Suprapubic skin (tissue), 4 donors: ENCODE measurements around the gene COP1.

Experiments used
- EP300 ChIP-seq: sonication (generic); formaldehyde crosslinking; IDR thresholded peaks from one replicate; pipeline ENCODE4 v1.6.1; 2017; ENCODE audit warnings: antibody characterized with exemption
- POLR2AphosphoS5 ChIP-seq, 3 donors: sonication (generic); formaldehyde crosslinking; IDR thresholded peaks; one replicate each; pipeline ENCODE4 v1.6.1; 2017; ENCODE audit warnings: antibody characterized with exemption in 3 of 3
- TF ChIP-seq, protein P1 (sequence below), 2 donors: fragments of 200-600 bp in 1 of 2; fragments of 450-650 bp in 1 of 2; sonication (generic) in 1 of 2; IDR thresholded peaks; one replicate each; pipeline ENCODE4 v1.5.1; 2016 to 2019; ENCODE audit warnings: antibody characterized with exemption in 2 of 2, mild to moderate bottlenecking in 1 of 2, moderate library complexity in 1 of 2

GRCh38 chr1:176110203-176110602 lies 96.9 kb downstream of the COP1 start:
- TF ChIP-seq, protein P1, sequence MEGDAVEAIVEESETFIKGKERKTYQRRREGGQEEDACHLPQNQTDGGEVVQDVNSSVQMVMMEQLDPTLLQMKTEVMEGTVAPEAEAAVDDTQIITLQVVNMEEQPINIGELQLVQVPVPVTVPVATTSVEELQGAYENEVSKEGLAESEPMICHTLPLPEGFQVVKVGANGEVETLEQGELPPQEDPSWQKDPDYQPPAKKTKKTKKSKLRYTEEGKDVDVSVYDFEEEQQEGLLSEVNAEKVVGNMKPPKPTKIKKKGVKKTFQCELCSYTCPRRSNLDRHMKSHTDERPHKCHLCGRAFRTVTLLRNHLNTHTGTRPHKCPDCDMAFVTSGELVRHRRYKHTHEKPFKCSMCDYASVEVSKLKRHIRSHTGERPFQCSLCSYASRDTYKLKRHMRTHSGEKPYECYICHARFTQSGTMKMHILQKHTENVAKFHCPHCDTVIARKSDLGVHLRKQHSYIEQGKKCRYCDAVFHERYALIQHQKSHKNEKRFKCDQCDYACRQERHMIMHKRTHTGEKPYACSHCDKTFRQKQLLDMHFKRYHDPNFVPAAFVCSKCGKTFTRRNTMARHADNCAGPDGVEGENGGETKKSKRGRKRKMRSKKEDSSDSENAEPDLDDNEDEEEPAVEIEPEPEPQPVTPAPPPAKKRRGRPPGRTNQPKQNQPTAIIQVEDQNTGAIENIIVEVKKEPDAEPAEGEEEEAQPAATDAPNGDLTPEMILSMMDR (IDR thresholded peaks at IDR 0.05), result no peak
- no peak for TF ChIP-seq POLR2AphosphoS5 (IDR thresholded peaks at IDR 0.05)
- TF ChIP-seq EP300, result no peak
